Measurements from ENCODE around the gene NLRP5.

The NLRP5 gene

GRCh38 chr19:56088497-56089215 lies 102.1 kb downstream of the NLRP5 start:
- H3K27me3 ChIP-seq (ENCODE audit: insufficient read depth, low read depth), result no peaks in the 10 kb centered on the region
- no peak for TF ChIP-seq CTCF (conservative IDR thresholded peaks at IDR 0.05; ENCODE audit: low read depth, low read length)
- H4K20me1 ChIP-seq (ENCODE audit: insufficient read depth), result peaks cover 3% of the 10 kb centered on the region; the same call in 1 of the 2 replicates
- H3K4me1 ChIP-seq (ENCODE audit: low read depth, poor library complexity, severe bottlenecking), result peaks cover 21% of the 10 kb centered on the region
- H3K79me2 ChIP-seq (ENCODE audit: insufficient read depth, low read depth), result peaks cover 23% of the 10 kb centered on the region
- H3K4me3 ChIP-seq (IDR thresholded peaks at IDR 0.05; ENCODE audit: insufficient read depth, low read depth, low read length), result no peak overlapping the region
- no peak overlapping the region for H3K4me2 ChIP-seq
- no peak overlapping the region for H2AFZ ChIP-seq (ENCODE audit: low read depth)
- H3K36me3 ChIP-seq (ENCODE audit: insufficient read depth), result no peaks in the 10 kb centered on the region
- H3K27ac ChIP-seq, result no peak overlapping the region
- no peak overlapping the region for H3K9ac ChIP-seq

- Histone ChIP-seq H4K20me1 (ENCODE audit: insufficient read depth) (peaks cover 3% of the 10 kb centered on the region; the same call in 1 of the 2 replicates), H2AFZ (ENCODE audit: low read depth) (no peak overlapping the region), H3K79me2 (ENCODE audit: insufficient read depth, low read depth) (peaks cover 23% of the 10 kb centered on the region), H3K27ac (no peak overlapping the region), H3K27me3 (ENCODE audit: insufficient read depth, low read depth) (no peaks in the 10 kb centered on the region), H3K4me1 (ENCODE audit: low read depth, poor library complexity, severe bottlenecking) (peaks cover 21% of the 10 kb centered on the region), H3K4me3 (IDR thresholded peaks at IDR 0.05; ENCODE audit: insufficient read depth, low read depth, low read length) (no peak overlapping the region), H3K4me2 (no peak overlapping the region), H3K9ac (no peak overlapping the region), H3K36me3 (ENCODE audit: insufficient read depth) (no peaks in the 10 kb centered on the region)
- no peak for TF ChIP-seq CTCF (conservative IDR thresholded peaks at IDR 0.05; ENCODE audit: low read depth, low read length)
These were observed 102.8 kb downstream of the NLRP5 start for GRCh38 chr19:56089344-56089743.

GRCh38 chr19:56091066-56091490 lies 104.5 kb downstream of the NLRP5 start:
- Histone ChIP-seq H2AFZ (ENCODE audit: low read depth) (no peak overlapping the region), H3K4me1 (ENCODE audit: low read depth, poor library complexity, severe bottlenecking) (peaks cover 21% of the 10 kb centered on the region), H3K4me3 (IDR thresholded peaks at IDR 0.05; ENCODE audit: insufficient read depth, low read depth, low read length) (no peak overlapping the region), H3K4me2 (peak overlapping the region; percentile 31), H3K27me3 (ENCODE audit: insufficient read depth, low read depth) (no peaks in the 10 kb centered on the region), H3K9ac (no peak overlapping the region), H3K79me2 (ENCODE audit: insufficient read depth, low read depth) (peaks cover 23% of the 10 kb centered on the region), H3K36me3 (ENCODE audit: insufficient read depth) (no peaks in the 10 kb centered on the region), H4K20me1 (ENCODE audit: insufficient read depth) (peaks cover 3% of the 10 kb centered on the region; the same call in 1 of the 2 replicates), H3K27ac (no peak overlapping the region; the same call in 1 of the 2 replicates)
- TF ChIP-seq CTCF (conservative IDR thresholded peaks at IDR 0.05; ENCODE audit: low read depth, low read length), result no peak

GRCh38 chr19:56091751-56092546 lies 105.4 kb downstream of the NLRP5 start:
- peaks cover 23% of the 10 kb centered on the region for H3K79me2 ChIP-seq (ENCODE audit: insufficient read depth, low read depth)
- H3K4me3 ChIP-seq (IDR thresholded peaks at IDR 0.05; ENCODE audit: insufficient read depth, low read depth, low read length), result no peak overlapping the region
- no peak overlapping the region for H2AFZ ChIP-seq (ENCODE audit: low read depth)
- no peaks in the 10 kb centered on the region for H3K36me3 ChIP-seq (ENCODE audit: insufficient read depth)
- no peak for TF ChIP-seq CTCF (conservative IDR thresholded peaks at IDR 0.05; ENCODE audit: low read depth, low read length)
- no peak overlapping the region; the same call in 1 of the 2 replicates for H3K27ac ChIP-seq
- H3K9ac ChIP-seq, result no peak overlapping the region
- H4K20me1 ChIP-seq (ENCODE audit: insufficient read depth), result peaks cover 3% of the 10 kb centered on the region; the same call in 1 of the 2 replicates
- H3K27me3 ChIP-seq (ENCODE audit: insufficient read depth, low read depth), result no peaks in the 10 kb centered on the region
- peak overlapping the region; percentile 31; the same call in 1 of the 2 replicates for H3K4me2 ChIP-seq
- peaks cover 21% of the 10 kb centered on the region for H3K4me1 ChIP-seq (ENCODE audit: low read depth, poor library complexity, severe bottlenecking)
